Transverse colon (tissue), 4 donors: ENCODE results near the gene GAP43.
"Not testable (repeated sequence)": the region's sequence is repeated elsewhere in the genome, so short reads cannot be mapped to it uniquely, and the experiment has no call there.

Experiments
- CTCF ChIP-seq, 5 experiments: fragments of 200-600 bp in 3 of 5; fragments of 450-650 bp in 2 of 5; sonication (generic) in 3 of 5; IDR thresholded peaks; 1 replicate in 2 of 5; 2 replicates in 3 of 5; pipeline ENCODE4 v1.5.1; 2016 to 2017; ENCODE audit warnings: antibody characterized with exemption in 5 of 5, inconsistent platforms in 3 of 5, mild to moderate bottlenecking in 2 of 5, moderate library complexity in 1 of 5
- POLR2AphosphoS5 ChIP-seq, 3 donors: sonication (generic); formaldehyde crosslinking; IDR thresholded peaks; one replicate each; pipeline ENCODE4 v1.6.1; 2016; ENCODE audit warnings: antibody characterized with exemption in 3 of 3

DNA sequence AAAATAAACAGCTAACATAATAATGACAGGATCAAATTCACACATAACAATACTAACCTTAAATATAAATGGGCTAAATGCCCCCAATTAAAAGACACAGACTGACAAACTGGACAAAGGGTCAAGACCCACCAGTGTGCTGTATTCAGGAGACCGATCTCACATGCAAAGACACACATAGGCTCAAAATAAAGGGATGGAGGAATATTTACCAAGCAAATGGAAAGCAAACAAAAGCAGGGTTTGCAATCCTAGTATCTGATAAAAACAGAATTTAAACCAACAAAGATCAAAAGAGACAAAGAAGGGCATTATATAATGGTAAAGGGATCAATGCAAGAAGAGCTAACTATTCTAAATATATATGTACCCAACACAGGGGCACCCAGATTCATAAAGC is 129.7 kb downstream of the GAP43 start:
- not testable (repeated sequence) for TF ChIP-seq POLR2AphosphoS5, CTCF (IDR thresholded peaks at IDR 0.05)
